Panc1 (cell line): ENCODE measurements around the gene EMX1.

Experiments
- CTCF ChIP-seq: fragments of 450-650 bp; IDR thresholded peaks from 2 replicates; pipeline ENCODE4 v1.5.1; 2017; ENCODE audit warnings: mild to moderate bottlenecking
- POLR2AphosphoS5 ChIP-seq: IDR thresholded peaks from 2 replicates; pipeline ENCODE4 v1.6.1; 2012; ENCODE audit warnings: mild to moderate bottlenecking, low read depth, low read length, moderate library complexity
- TF ChIP-seq, protein P1 (sequence below), 2 experiments: IDR thresholded peaks; 2 replicates each; pipeline ENCODE4 v1.6.1; 2011 to 2012; ENCODE audit warnings: low read depth in 2 of 2, control low read depth in 1 of 2, low read length in 1 of 2, mild to moderate bottlenecking in 1 of 2, moderate library complexity in 1 of 2; ENCODE audit not compliant: insufficient read depth in 1 of 2

DNA sequence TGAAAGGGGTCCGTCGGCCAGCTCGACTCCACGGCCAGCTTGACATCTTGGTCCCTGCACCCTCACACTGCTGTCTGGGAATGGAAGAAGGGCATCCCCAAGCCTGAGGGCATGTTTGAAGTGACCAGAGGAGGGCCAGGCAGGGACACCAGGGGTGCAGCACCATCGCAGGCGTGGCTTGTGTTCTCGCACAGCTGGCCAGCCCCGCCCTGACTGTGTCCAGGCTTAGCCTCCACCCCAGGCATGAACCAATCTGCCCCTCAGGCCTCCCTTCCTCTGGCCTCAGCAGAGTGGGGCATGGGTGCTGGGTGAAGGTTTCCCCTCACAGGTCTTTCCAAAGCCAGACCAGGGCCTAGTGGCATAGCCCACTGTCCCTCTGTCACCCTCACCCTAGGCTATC is 25.0 kb downstream of the EMX1 start:
- TF ChIP-seq POLR2AphosphoS5 (no peak), CTCF (no peak)
- TF ChIP-seq, protein P1, sequence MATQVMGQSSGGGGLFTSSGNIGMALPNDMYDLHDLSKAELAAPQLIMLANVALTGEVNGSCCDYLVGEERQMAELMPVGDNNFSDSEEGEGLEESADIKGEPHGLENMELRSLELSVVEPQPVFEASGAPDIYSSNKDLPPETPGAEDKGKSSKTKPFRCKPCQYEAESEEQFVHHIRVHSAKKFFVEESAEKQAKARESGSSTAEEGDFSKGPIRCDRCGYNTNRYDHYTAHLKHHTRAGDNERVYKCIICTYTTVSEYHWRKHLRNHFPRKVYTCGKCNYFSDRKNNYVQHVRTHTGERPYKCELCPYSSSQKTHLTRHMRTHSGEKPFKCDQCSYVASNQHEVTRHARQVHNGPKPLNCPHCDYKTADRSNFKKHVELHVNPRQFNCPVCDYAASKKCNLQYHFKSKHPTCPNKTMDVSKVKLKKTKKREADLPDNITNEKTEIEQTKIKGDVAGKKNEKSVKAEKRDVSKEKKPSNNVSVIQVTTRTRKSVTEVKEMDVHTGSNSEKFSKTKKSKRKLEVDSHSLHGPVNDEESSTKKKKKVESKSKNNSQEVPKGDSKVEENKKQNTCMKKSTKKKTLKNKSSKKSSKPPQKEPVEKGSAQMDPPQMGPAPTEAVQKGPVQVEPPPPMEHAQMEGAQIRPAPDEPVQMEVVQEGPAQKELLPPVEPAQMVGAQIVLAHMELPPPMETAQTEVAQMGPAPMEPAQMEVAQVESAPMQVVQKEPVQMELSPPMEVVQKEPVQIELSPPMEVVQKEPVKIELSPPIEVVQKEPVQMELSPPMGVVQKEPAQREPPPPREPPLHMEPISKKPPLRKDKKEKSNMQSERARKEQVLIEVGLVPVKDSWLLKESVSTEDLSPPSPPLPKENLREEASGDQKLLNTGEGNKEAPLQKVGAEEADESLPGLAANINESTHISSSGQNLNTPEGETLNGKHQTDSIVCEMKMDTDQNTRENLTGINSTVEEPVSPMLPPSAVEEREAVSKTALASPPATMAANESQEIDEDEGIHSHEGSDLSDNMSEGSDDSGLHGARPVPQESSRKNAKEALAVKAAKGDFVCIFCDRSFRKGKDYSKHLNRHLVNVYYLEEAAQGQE (IDR thresholded peaks at IDR 0.05; ENCODE audit: insufficient read depth in 1 of 2, low read depth in 2 of 2, low read length in 1 of 2), result no peak
